ENCODE data around the gene MYO3B. TPM values are rescaled to one million over a fixed set of nuclear protein-coding genes. Genes with fewer than 3 reads are reported as not detected.

Gene MYO3B
- polyA plus RNA-seq, 1 of the 3 experiments (the other 2 are of a cell fraction), result not detected

DNA sequence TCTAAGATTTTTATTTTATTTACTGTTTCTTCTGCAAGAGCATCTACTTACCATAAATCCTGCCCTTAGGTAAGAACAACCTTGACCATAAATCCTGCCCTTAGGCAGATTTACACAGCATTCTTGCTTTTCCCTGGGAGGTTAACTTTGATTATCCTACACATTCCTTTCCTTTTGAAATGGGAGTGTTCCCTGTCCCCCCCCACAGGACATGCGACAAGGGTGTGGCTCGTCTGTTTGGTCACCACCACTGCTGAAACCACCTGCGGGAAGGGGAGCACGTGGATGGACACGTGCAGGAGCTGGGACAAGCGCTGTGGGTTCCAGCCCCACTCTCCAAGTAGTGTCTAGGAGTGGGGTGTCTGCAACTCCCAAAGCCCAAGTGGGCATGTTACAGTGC is 297.9 kb downstream of the MYO3B start:
- no peak overlapping the region for H2AFZ ChIP-seq (ENCODE audit: low read depth)
- POLR2A ChIA-PET, result no interaction called here
- 20% methylated on average over 6 of the region's 6 CpGs for WGBS (ENCODE audit: low lambda C conversion rate)
- no peaks in the 10 kb centered on the region for H4K20me1 ChIP-seq (ENCODE audit: insufficient read depth)
- H3K36me3 ChIP-seq (replicated peaks in 1 of 2; ENCODE audit: control insufficient read depth in 1 of 2, insufficient read depth in 2 of 2, low read length in 1 of 2), result no peaks in the 10 kb centered on the region
- no peaks in the 10 kb centered on the region for H3K4me1 ChIP-seq (ENCODE audit: control insufficient read depth in 1 of 2, insufficient read depth in 2 of 2, low read depth in 1 of 2, low read length in 1 of 2)
- no peak overlapping the region for H3K4me2 ChIP-seq
- H3K9me3 ChIP-seq, result no peaks in the 10 kb centered on the region
- CTCF ChIA-PET, result interaction anchor here (1.7 kb wide), 1 partner anchor 341 kb away, joined by 3 read pairs; the partner anchor contains the start of gene GAD1
- H3K79me2 ChIP-seq (ENCODE audit: insufficient read depth), result no peaks in the 10 kb centered on the region
- H3K9me2 ChIP-seq, result no peaks in the 10 kb centered on the region
- H3K9ac ChIP-seq, result no peak overlapping the region
- no peak for DNase-seq
- H3K4me3 ChIP-seq (ENCODE audit: low read depth in 2 of 2, low read length in 1 of 2), result no peak overlapping the region
- no peaks in the 10 kb centered on the region for H3F3A ChIP-seq (replicated peaks; ENCODE audit: insufficient read depth)
- no peaks in the 10 kb centered on the region for H3K27me3 ChIP-seq (ENCODE audit: insufficient read depth)
- no peak for TF ChIP-seq NRF1 (IDR thresholded peaks at IDR 0.05; ENCODE audit: low read depth, low read length)
- TF ChIP-seq USF1 (IDR thresholded peaks at IDR 0.05; ENCODE audit: borderline replicate concordance, low read depth), result no peak
- no peak for TF ChIP-seq CTCF (IDR thresholded peaks at IDR 0.05)
- TF ChIP-seq TCF12 (IDR thresholded peaks at IDR 0.05), result no peak
- no peak overlapping the region for H3K27ac ChIP-seq (ENCODE audit: low read depth in 2 of 2, low read length in 1 of 2)

GRCh38 chr2:170477630-170478029 is 299.7 kb downstream of the MYO3B start:
- Histone ChIP-seq H3K4me1 (ENCODE audit: control insufficient read depth in 1 of 2, insufficient read depth in 2 of 2, low read depth in 1 of 2, low read length in 1 of 2) (no peaks in the 10 kb centered on the region), H3K9ac (no peak overlapping the region), H3K9me2 (no peaks in the 10 kb centered on the region), H3K27ac (ENCODE audit: low read depth in 2 of 2, low read length in 1 of 2) (no peak overlapping the region), H3K4me3 (ENCODE audit: low read depth in 2 of 2, low read length in 1 of 2) (no peak overlapping the region), H3K9me3 (no peaks in the 10 kb centered on the region), H2AFZ (ENCODE audit: low read depth) (no peak overlapping the region), H4K20me1 (ENCODE audit: insufficient read depth) (no peaks in the 10 kb centered on the region), H3K4me2 (no peak overlapping the region), H3K36me3 (replicated peaks in 1 of 2; ENCODE audit: control insufficient read depth in 1 of 2, insufficient read depth in 2 of 2, low read length in 1 of 2) (no peaks in the 10 kb centered on the region), H3K27me3 (ENCODE audit: insufficient read depth) (no peaks in the 10 kb centered on the region), H3F3A (replicated peaks; ENCODE audit: insufficient read depth) (no peaks in the 10 kb centered on the region), H3K79me2 (ENCODE audit: insufficient read depth) (no peaks in the 10 kb centered on the region)
- ChIA-PET POLR2A (no interaction called here), CTCF (interaction anchor here (0.6 kb wide), 1 partner anchor 339 kb away, joined by 3 read pairs; the partner anchor contains the start of gene GAD1)
- TF ChIP-seq GATA2 (CRISPR knock-in tag; IDR thresholded peaks at IDR 0.05) (no peak), MXI1 (IDR thresholded peaks at IDR 0.05; ENCODE audit: low read depth, low read length) (no peak), MEF2A (IDR thresholded peaks at IDR 0.05; ENCODE audit: borderline replicate concordance, low read depth) (no peak), POLR2AphosphoS5 (IDR thresholded peaks at IDR 0.05; ENCODE audit: low read depth, low read length) (no peak), FOXM1 (IDR thresholded peaks at IDR 0.05; ENCODE audit: low read depth) (no peak), JUND (IDR thresholded peaks at IDR 0.05) (no peak), PBX3 (IDR thresholded peaks at IDR 0.05) (no peak), NFIC (IDR thresholded peaks at IDR 0.05; ENCODE audit: borderline replicate concordance) (no peak), TAF1 (IDR thresholded peaks at IDR 0.05; ENCODE audit: borderline replicate concordance, low read depth, low read length) (no peak), IRF3 (IDR thresholded peaks at IDR 0.05; ENCODE audit: low read depth, low read length) (no peak), RFX5 (IDR thresholded peaks at IDR 0.05; ENCODE audit: low read length) (no peak)
- TF ChIP-seq, protein P1, sequence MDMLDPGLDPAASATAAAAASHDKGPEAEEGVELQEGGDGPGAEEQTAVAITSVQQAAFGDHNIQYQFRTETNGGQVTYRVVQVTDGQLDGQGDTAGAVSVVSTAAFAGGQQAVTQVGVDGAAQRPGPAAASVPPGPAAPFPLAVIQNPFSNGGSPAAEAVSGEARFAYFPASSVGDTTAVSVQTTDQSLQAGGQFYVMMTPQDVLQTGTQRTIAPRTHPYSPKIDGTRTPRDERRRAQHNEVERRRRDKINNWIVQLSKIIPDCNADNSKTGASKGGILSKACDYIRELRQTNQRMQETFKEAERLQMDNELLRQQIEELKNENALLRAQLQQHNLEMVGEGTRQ (IDR thresholded peaks at IDR 0.05; ENCODE audit: borderline replicate concordance, low read depth, low read length), result no peak
- DNase-seq, result no peak
- 24% methylated on average over 4 of the region's 4 CpGs for WGBS (ENCODE audit: low lambda C conversion rate)

All from SK-N-SH (cell line).